Measurements from ENCODE around the gene RXRB.

The RXRB gene

DNA sequence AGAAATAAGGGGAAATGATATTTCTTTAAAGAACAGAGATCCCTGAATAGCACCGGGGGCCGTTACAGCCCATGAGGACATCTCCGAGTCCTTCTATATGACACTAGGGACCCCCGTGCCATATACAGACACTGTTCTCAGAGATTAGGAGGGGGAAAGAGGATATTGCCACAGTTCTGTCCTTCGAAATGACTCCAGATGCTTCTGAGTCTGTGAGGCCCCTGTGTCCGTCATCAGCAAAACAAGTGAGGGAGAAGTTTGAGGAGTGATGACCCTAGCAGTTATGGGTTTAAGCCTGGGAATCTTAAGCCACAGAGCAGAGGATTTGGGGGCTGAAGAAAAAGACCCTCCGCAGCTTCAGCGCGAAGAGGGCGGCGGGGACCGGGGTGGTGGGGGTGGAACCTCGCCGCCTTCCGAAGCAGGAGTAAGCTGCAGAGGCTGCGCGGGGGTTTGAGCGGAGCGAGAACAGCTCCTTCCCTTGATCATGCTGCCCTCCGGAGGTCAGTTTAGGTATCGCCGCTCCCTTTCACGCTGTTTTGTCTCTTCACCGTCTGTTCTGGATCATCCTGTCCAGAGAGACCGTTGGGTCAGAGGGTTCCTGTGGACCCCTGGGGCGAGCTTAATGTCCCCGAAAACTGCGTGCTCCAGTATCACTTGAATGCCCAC, 47.6 kb upstream of the RXRB start (continued):
- TF ChIP-seq, protein P1, sequence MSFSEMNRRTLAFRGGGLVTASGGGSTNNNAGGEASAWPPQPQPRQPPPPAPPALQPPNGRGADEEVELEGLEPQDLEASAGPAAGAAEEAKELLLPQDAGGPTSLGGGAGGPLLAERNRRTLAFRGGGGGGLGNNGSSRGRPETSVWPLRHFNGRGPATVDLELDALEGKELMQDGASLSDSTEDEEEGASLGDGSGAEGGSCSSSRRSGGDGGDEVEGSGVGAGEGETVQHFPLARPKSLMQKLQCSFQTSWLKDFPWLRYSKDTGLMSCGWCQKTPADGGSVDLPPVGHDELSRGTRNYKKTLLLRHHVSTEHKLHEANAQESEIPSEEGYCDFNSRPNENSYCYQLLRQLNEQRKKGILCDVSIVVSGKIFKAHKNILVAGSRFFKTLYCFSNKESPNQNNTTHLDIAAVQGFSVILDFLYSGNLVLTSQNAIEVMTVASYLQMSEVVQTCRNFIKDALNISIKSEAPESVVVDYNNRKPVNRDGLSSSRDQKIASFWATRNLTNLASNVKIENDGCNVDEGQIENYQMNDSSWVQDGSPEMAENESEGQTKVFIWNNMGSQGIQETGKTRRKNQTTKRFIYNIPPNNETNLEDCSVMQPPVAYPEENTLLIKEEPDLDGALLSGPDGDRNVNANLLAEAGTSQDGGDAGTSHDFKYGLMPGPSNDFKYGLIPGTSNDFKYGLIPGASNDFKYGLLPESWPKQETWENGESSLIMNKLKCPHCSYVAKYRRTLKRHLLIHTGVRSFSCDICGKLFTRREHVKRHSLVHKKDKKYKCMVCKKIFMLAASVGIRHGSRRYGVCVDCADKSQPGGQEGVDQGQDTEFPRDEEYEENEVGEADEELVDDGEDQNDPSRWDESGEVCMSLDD (tag by site-specific recombination; IDR thresholded peaks at IDR 0.05) = peak; percentile 41; the same call in 1 of the 2 replicates
- TF ChIP-seq SCRT1 (tag by site-specific recombination; IDR thresholded peaks at IDR 0.05; ENCODE audit: borderline replicate concordance) (no peak), ZSCAN4 (tag by site-specific recombination; IDR thresholded peaks at IDR 0.05) (no peak), ZNF266 (tag by site-specific recombination; IDR thresholded peaks at IDR 0.05; ENCODE audit: low read depth) (no peak), ZNF112 (tag by site-specific recombination; IDR thresholded peaks at IDR 0.05) (no peak), ZNF157 (tag by site-specific recombination; IDR thresholded peaks at IDR 0.05) (no peak), ZNF549 (tag by site-specific recombination; IDR thresholded peaks at IDR 0.05) (no peak), ZNF302 (tag by site-specific recombination; IDR thresholded peaks at IDR 0.05; ENCODE audit: low read depth) (no peak), ZNF423 (tag by site-specific recombination; IDR thresholded peaks at IDR 0.05) (no peak), MZF1 (tag by site-specific recombination; IDR thresholded peaks at IDR 0.05; ENCODE audit: borderline replicate concordance) (no peak), REPIN1 (tag by site-specific recombination; IDR thresholded peaks at IDR 0.05; ENCODE audit: low read depth) (no peak), ZNF24 (tag by site-specific recombination; IDR thresholded peaks at IDR 0.05) (peak; percentile 70), ZNF701 (tag by site-specific recombination; IDR thresholded peaks at IDR 0.05) (no peak), ZNF132 (tag by site-specific recombination; IDR thresholded peaks at IDR 0.05; ENCODE audit: borderline replicate concordance) (no peak), KLF9 (tag by site-specific recombination; IDR thresholded peaks at IDR 0.05; ENCODE audit: low read depth) (no peak; the same call in 1 of the 2 replicates), PRDM6 (tag by site-specific recombination; IDR thresholded peaks at IDR 0.05) (no peak), ZBTB48 (tag by site-specific recombination; IDR thresholded peaks at IDR 0.05) (no peak), SETDB1 (IDR thresholded peaks at IDR 0.05; ENCODE audit: insufficient read length, low read length) (no peak), ZFP69B (tag by site-specific recombination; IDR thresholded peaks at IDR 0.05) (no peak), HOXA7 (CRISPR knock-in tag; IDR thresholded peaks at IDR 0.05; ENCODE audit: borderline replicate concordance) (no peak), ZNF629 (tag by site-specific recombination; IDR thresholded peaks at IDR 0.05) (peak; percentile 21; the same call in 1 of the 2 replicates), ZNF621 (tag by site-specific recombination; IDR thresholded peaks at IDR 0.05) (no peak), KLF8 (tag by site-specific recombination; IDR thresholded peaks at IDR 0.05) (peak; percentile 20; the same call in 1 of the 2 replicates)
- TF ChIP-seq, protein P2, sequence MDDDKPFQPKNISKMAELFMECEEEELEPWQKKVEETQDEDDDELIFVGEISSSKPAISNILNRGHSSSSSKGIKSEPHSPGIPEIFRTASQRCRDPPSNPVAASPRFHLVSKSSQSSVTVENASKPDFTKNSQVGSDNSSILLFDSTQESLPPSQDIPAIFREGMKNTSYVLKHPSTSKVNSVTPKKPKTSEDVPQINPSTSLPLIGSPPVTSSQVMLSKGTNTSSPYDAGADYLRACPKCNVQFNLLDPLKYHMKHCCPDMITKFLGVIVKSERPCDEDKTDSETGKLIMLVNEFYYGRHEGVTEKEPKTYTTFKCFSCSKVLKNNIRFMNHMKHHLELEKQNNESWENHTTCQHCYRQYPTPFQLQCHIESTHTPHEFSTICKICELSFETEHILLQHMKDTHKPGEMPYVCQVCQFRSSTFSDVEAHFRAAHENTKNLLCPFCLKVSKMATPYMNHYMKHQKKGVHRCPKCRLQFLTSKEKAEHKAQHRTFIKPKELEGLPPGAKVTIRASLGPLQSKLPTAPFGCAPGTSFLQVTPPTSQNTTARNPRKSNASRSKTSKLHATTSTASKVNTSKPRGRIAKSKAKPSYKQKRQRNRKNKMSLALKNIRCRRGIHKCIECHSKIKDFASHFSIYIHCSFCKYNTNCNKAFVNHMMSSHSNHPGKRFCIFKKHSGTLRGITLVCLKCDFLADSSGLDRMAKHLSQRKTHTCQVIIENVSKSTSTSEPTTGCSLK (tag by site-specific recombination; IDR thresholded peaks at IDR 0.05) = no peak
- TF ChIP-seq, protein P3, sequence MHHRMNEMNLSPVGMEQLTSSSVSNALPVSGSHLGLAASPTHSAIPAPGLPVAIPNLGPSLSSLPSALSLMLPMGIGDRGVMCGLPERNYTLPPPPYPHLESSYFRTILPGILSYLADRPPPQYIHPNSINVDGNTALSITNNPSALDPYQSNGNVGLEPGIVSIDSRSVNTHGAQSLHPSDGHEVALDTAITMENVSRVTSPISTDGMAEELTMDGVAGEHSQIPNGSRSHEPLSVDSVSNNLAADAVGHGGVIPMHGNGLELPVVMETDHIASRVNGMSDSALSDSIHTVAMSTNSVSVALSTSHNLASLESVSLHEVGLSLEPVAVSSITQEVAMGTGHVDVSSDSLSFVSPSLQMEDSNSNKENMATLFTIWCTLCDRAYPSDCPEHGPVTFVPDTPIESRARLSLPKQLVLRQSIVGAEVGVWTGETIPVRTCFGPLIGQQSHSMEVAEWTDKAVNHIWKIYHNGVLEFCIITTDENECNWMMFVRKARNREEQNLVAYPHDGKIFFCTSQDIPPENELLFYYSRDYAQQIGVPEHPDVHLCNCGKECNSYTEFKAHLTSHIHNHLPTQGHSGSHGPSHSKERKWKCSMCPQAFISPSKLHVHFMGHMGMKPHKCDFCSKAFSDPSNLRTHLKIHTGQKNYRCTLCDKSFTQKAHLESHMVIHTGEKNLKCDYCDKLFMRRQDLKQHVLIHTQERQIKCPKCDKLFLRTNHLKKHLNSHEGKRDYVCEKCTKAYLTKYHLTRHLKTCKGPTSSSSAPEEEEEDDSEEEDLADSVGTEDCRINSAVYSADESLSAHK (tag by site-specific recombination; IDR thresholded peaks at IDR 0.05) = no peak
- TF ChIP-seq, protein P4, sequence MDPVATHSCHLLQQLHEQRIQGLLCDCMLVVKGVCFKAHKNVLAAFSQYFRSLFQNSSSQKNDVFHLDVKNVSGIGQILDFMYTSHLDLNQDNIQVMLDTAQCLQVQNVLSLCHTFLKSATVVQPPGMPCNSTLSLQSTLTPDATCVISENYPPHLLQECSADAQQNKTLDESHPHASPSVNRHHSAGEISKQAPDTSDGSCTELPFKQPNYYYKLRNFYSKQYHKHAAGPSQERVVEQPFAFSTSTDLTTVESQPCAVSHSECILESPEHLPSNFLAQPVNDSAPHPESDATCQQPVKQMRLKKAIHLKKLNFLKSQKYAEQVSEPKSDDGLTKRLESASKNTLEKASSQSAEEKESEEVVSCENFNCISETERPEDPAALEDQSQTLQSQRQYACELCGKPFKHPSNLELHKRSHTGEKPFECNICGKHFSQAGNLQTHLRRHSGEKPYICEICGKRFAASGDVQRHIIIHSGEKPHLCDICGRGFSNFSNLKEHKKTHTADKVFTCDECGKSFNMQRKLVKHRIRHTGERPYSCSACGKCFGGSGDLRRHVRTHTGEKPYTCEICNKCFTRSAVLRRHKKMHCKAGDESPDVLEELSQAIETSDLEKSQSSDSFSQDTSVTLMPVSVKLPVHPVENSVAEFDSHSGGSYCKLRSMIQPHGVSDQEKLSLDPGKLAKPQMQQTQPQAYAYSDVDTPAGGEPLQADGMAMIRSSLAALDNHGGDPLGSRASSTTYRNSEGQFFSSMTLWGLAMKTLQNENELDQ (tag by site-specific recombination; IDR thresholded peaks at IDR 0.05; ENCODE audit: low read depth) = no peak
